ENCODE measurements around the gene PITPNM2. TPM values are rescaled to one million over a fixed set of nuclear protein-coding genes. Genes with fewer than 3 reads are reported as not detected.

Gene PITPNM2
- total and polyA plus RNA-seq, 2 experiments from 2014 or later: 0.82 to 3.0 TPM

GRCh38 chr12:123102366-123102765, 48.5 kb downstream of the PITPNM2 start (continued):
- TF ChIP-seq REST (IDR thresholded peaks at IDR 0.05; ENCODE audit: unreplicated experiment): no peak

- H4K20me1 ChIP-seq (replicated peaks; ENCODE audit: insufficient read depth): no peaks in the 10 kb centered on the region
- ATAC-seq (0 out of 3 replicates have a peak, but pooled peaks have one; percentile 10), DNase-seq (ENCODE audit: low spot score) (peak; percentile 26)
- no peak overlapping the region for H3K4me3 ChIP-seq
- Mint-ChIP-seq H3K4me1 (peaks cover 49% of the 10 kb centered on the region), H3K36me3 (ENCODE audit: low read depth) (no peaks in the 10 kb centered on the region; the same call in 2 of the 3 replicates), H3K27me3 (ENCODE audit: insufficient read depth, low read depth, poor library complexity) (peaks cover 10% of the 10 kb centered on the region), H3K4me3 (no peak overlapping the region), H3K27ac (no peak overlapping the region), H3K9me3 (no peaks in the 10 kb centered on the region)
- no peaks in the 10 kb centered on the region for H3K9me2 ChIP-seq (ENCODE audit: insufficient read depth)
- no peaks in the 10 kb centered on the region for H3K36me3 ChIP-seq (ENCODE audit: insufficient read depth)
- H3K79me2 ChIP-seq (replicated peaks; ENCODE audit: insufficient read depth): no peaks in the 10 kb centered on the region
- no peak overlapping the region for H3K27ac ChIP-seq (ENCODE audit: low read depth)
- H3K27me3 ChIP-seq (ENCODE audit: insufficient read depth): no peaks in the 10 kb centered on the region
- TF ChIP-seq, protein P1, sequence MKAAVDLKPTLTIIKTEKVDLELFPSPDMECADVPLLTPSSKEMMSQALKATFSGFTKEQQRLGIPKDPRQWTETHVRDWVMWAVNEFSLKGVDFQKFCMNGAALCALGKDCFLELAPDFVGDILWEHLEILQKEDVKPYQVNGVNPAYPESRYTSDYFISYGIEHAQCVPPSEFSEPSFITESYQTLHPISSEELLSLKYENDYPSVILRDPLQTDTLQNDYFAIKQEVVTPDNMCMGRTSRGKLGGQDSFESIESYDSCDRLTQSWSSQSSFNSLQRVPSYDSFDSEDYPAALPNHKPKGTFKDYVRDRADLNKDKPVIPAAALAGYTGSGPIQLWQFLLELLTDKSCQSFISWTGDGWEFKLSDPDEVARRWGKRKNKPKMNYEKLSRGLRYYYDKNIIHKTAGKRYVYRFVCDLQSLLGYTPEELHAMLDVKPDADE (IDR thresholded peaks at IDR 0.05): no peak
- TF ChIP-seq EZH2phosphoT487 (IDR thresholded peaks at IDR 0.05; ENCODE audit: unreplicated experiment) (no peak), STAT1 (IDR thresholded peaks at IDR 0.05; ENCODE audit: unreplicated experiment) (no peak)
- H3K4me1 ChIP-seq (ENCODE audit: insufficient read depth): peaks cover 52% of the 10 kb centered on the region
- no peak overlapping the region for H2AFZ ChIP-seq
- no peaks in the 10 kb centered on the region; the same call in 1 of the 2 replicates for H3F3A ChIP-seq (replicated peaks; ENCODE audit: low read depth)
- peak overlapping the region; percentile 51; the same call in 1 of the 2 replicates for H3K4me2 ChIP-seq
Observed at GRCh38 chr12:123101526-123101925, 49.4 kb downstream of the PITPNM2 start.

Other genes with a start within 250 kb of the PITPNM2 start
- gene ABCB9, start 184.6 kb downstream of the PITPNM2 start, total RNA-seq (2014; rRNA removed; shearing (Covaris generic)): 7.0 and 7.7 TPM in 2 replicates
- 1.2 and 1.4 TPM in 2 replicates for gene ABCB9, start 184.6 kb downstream of the PITPNM2 start, polyA plus RNA-seq (2016; fragmentation: Nextera tagmentation; extraction: Ambion mirVana)
- gene OGFOD2, start 175.8 kb downstream of the PITPNM2 start, total RNA-seq (2014; rRNA removed; shearing (Covaris generic)): 11.6 and 16.1 TPM in 2 replicates
- 13.1 and 14.3 TPM in 2 replicates for gene OGFOD2, start 175.8 kb downstream of the PITPNM2 start, polyA plus RNA-seq (2016; fragmentation: Nextera tagmentation; extraction: Ambion mirVana)
- gene ARL6IP4, start 170.4 kb downstream of the PITPNM2 start, total RNA-seq (2014; rRNA removed; shearing (Covaris generic)): 68.7 and 85.5 TPM in 2 replicates
- 169 and 176 TPM in 2 replicates for gene ARL6IP4, start 170.4 kb downstream of the PITPNM2 start, polyA plus RNA-seq (2016; fragmentation: Nextera tagmentation; extraction: Ambion mirVana)
- 43.2 and 77.9 TPM in 2 replicates for gene MPHOSPH9, start 82.1 kb upstream of the PITPNM2 start, total RNA-seq (2014; rRNA removed; shearing (Covaris generic))
- 26.2 and 30.5 TPM in 2 replicates for gene MPHOSPH9, start 82.1 kb upstream of the PITPNM2 start, polyA plus RNA-seq (2016; fragmentation: Nextera tagmentation; extraction: Ambion mirVana)
- gene MTRFR, start 82.3 kb upstream of the PITPNM2 start, total RNA-seq (2014; rRNA removed; shearing (Covaris generic)): 13.3 and 14.8 TPM in 2 replicates
- gene MTRFR, start 82.3 kb upstream of the PITPNM2 start, polyA plus RNA-seq (2016; fragmentation: Nextera tagmentation; extraction: Ambion mirVana): 33.2 and 38.4 TPM in 2 replicates
- gene CDK2AP1, start 120.8 kb upstream of the PITPNM2 start, total RNA-seq (2014; rRNA removed; shearing (Covaris generic)): 240 and 244 TPM in 2 replicates
- gene CDK2AP1, start 120.8 kb upstream of the PITPNM2 start, polyA plus RNA-seq (2016; fragmentation: Nextera tagmentation; extraction: Ambion mirVana): 207 and 232 TPM in 2 replicates
- 49.1 and 49.5 TPM in 2 replicates for gene SBNO1, start 213.8 kb upstream of the PITPNM2 start, total RNA-seq (2014; rRNA removed; shearing (Covaris generic))
- 25.3 and 34.9 TPM in 2 replicates for gene SBNO1, start 213.8 kb upstream of the PITPNM2 start, polyA plus RNA-seq (2016; fragmentation: Nextera tagmentation; extraction: Ambion mirVana)
- 29.0 and 29.3 TPM in 2 replicates for gene KMT5A, start 233.0 kb upstream of the PITPNM2 start, total RNA-seq (2014; rRNA removed; shearing (Covaris generic))
- gene KMT5A, start 233.0 kb upstream of the PITPNM2 start, polyA plus RNA-seq (2016; fragmentation: Nextera tagmentation; extraction: Ambion mirVana): 12.9 and 19.0 TPM in 2 replicates

Measured in GM23338 (cell line).